Left cardiac atrium (tissue), 4 donors: ENCODE data around the gene KIR2DL3. TPM values are rescaled to one million over a fixed set of nuclear protein-coding genes. Genes with fewer than 3 reads are reported as not detected.
"Not testable (repeated sequence)": the region's sequence is repeated elsewhere in the genome, so short reads cannot be mapped to it uniquely, and the experiment has no call there.

Experiments
- ATAC-seq, 2 donors: fragments of 200-7000 bp; cut with Tn5 transposase; one replicate each; pipeline ENCODE4 v1.9.1; 2020; ENCODE audit warnings: mild to moderate bottlenecking in 2 of 2, moderate library complexity in 2 of 2
- DNase-seq: peaks from one replicate; pipeline ENCODE4 v3.0.0-alpha.2; 2020
- intact Hi-C, 2 donors: fragments of 100-400 bp; cut with DNase I; formaldehyde crosslinking; loops; one replicate each; pipeline versions ENCODE4 v1.14.1 to v1.15.1; 2022 to 2023
- total RNA-seq, 2 donors: library from RNA; stranded (reverse); fragmentation: NEBNext Ultra II Directional; extraction: Animal tissue kit (Norgen Biotek cat#: 25700); gene quantifications; one replicate each; pipeline ENCODE4 v1.2.1, GENCODE V29; 2021
- donor health status: DM: no; HTN: yes; CAD: no.
- donor health status: DM: no; HTN: yes; CAD: no; lungs with severe emphysema.
- donor health status: DM: yes; HTN: yes; CAD: no.
- donor health status: Dilated cardiomyopathy.

The KIR2DL3 gene
- total RNA-seq, 2 donors from 2014 or later: not detected

- no peak for DNase-seq
- intact Hi-C loops: no loop called here
- no peak for ATAC-seq
These were observed 1.5 kb downstream of the KIR2DL3 start for GRCh38 chr19:54739587-54740497.

- ATAC-seq, intact Hi-C loops, DNase-seq: not testable (repeated sequence)
These were observed 3.6 kb downstream of the KIR2DL3 start for GRCh38 chr19:54741950-54742349.

GRCh38 chr19:54744080-54744479 is 5.8 kb downstream of the KIR2DL3 start:
- intact Hi-C loops, ATAC-seq, DNase-seq: not testable (repeated sequence)

GRCh38 chr19:54747614-54748322 is 9.5 kb downstream of the KIR2DL3 start:
- DNase-seq, ATAC-seq, intact Hi-C loops: not testable (repeated sequence)

DNA sequence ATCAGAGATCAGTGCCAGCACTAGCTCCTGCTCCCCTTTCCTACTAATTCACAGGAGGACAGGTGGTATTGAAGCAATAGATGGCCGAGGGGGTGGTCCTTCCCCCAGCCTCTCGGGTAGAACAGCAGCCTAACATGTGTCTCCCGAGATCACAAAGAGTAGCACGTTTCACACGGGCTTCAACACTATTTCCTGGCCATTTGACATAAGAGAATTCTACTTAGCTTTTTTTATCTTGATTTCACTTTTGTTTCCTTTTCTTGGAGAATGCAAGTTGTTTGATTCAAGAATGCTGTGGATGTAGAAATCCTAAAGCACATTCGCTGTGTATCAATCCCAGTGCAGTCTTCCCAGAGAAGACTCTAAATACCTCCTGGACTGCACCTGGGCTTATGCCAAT is 12.0 kb downstream of the KIR2DL3 start:
- DNase-seq, ATAC-seq, intact Hi-C loops: not testable (repeated sequence)

- ATAC-seq, DNase-seq, intact Hi-C loops: not testable (repeated sequence)
These were observed 18.1 kb downstream of the KIR2DL3 start for GRCh38 chr19:54756204-54757110.

GRCh38 chr19:54758577-54758976 is 20.3 kb downstream of the KIR2DL3 start:
- DNase-seq: not testable (repeated sequence)

DNA sequence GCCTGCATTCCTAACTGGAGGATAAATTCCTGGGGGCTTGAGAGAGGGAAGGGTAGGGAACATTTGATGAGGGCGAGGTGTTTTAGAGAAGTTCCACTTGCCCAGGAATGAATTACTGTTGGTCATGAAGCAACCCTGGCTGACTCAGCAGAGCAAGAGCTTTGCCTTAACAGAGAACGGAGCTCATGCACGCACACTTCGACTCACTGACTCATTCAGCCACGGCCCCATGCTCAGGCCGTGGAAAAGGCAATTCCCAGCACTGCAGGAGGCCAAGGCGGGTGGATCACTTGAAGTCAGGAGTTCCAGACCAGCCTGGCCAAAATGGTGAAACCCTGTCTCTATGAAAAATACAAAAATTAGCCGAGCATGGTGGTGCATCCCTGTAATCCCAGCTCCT is 25.9 kb downstream of the KIR2DL3 start:
- ATAC-seq, intact Hi-C loops, DNase-seq: not testable (repeated sequence)

More at GRCh38 chr19:54758577-54758976, 20.3 kb downstream of the KIR2DL3 start:
- intact Hi-C loops, ATAC-seq: not testable (repeated sequence)

- intact Hi-C loops, ATAC-seq, DNase-seq: not testable (repeated sequence)
These were observed 28.2 kb downstream of the KIR2DL3 start for GRCh38 chr19:54766464-54766863.

DNA sequence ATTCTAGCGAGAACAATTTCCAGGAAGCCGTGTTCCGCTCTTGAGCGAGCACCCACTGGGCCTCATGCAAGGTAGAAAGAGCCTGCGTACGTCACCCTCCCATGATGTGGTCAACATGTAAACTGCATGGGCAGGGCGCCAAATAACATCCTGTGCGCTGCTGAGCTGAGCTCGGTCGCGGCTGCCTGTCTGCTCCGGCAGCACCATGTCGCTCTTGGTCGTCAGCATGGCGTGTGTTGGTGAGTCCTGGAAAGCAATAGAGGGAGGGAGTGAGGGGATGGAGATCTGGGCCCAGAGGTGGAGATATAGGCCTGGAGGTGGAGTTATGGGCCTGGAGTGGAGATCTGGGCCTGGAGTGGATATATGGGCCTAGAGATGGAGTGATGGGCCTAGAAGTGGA is 31.3 kb downstream of the KIR2DL3 start, which contains the start of gene KIR2DL1:
KIR2DL1 (plus strand) TSS at position 148 of the 400 bp plus-strand sequence; CDS start at position 206, 58 bp downstream.
- ATAC-seq, intact Hi-C loops, DNase-seq: not testable (repeated sequence)

GRCh38 chr19:54770511-54770910 is 32.2 kb downstream of the KIR2DL3 start:
- ATAC-seq, DNase-seq, intact Hi-C loops: not testable (repeated sequence)

DNA sequence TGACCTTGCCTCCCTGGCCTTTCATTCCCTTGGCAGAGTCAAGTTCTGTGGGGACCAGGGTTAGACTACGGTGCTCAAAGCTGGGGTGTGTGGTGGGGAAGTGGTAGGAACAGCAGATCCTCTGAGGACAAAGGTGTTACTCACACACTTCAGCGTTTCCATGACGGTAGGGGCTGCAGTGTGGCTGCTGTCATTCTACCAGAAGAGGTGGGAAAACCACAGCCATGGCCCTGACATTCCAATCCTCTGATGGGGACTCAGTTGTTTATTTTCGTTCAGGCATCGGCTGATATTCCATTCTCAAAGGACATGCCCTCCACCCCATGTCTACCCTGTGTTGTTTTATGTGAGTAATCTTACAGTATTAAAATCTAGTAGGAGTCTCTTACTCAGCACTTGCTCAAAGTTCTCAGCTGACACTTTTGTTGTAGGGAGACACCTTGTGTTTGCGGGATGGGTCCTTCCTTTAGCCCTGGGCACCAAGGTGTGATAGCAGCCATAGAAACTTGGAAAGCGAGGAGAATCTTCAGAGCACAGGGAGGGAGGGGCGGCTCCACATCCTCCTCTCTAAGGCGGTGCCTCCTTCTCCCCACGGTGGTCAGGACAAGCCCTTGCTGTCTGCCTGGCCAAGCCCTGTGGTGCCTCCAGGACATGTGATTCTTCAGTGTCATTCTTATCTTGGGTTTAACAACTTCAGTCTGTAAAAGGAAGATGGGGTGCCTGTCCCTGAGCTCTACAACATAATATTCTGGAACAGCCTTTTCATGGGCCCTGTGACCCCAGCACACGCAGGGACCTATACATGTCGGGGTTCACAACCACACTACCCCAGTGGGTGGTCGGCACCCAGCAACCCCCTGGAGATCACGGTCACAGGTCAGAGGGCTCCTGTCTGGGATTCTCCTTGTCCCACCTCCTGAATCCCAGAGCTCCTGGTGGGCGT is 33.0 kb downstream of the KIR2DL3 start:
- intact Hi-C loops, DNase-seq, ATAC-seq: not testable (repeated sequence)

DNA sequence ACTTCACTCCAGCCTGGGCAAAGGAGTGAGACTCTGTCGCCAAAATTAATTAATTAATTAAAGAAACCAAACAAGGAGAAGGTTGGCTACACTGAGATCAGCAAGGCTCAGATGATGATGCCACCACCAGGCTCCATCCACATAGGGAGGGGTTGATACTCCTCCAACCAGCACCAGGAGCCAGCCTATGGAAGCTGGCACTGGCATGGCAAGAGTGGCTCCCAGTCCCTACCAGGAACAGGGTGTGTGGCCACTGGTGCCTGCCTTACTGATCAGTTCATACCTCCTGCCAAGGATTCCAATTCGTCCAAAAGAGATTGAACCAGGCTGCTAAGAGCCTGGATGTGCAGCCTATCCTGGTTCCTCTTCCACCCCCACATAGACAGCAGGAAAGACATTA is 34.4 kb downstream of the KIR2DL3 start:
- ATAC-seq, DNase-seq, intact Hi-C loops: not testable (repeated sequence)

GRCh38 chr19:54775095-54775815 is 36.9 kb downstream of the KIR2DL3 start:
- DNase-seq, intact Hi-C loops, ATAC-seq: not testable (repeated sequence)

DNA sequence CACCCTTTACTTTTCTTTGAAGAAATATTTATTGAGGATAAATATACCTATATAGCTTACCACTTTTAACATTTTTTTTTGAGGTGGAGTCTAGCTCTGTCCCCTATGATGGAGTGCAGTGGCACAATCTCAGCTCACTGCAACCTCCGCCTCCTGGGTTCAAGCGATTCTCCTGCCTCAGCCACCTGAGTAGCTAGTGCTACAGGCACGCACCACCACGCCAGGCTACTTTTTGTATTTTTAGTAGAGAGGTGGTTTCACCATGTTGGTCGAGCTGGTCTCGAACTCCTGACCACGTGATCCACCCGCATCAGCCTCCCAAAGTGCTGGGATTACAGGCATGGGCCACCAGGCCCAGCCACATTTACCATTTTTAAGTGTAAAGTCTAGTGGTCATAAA is 37.5 kb downstream of the KIR2DL3 start:
- intact Hi-C loops, DNase-seq, ATAC-seq: not testable (repeated sequence)

DNA sequence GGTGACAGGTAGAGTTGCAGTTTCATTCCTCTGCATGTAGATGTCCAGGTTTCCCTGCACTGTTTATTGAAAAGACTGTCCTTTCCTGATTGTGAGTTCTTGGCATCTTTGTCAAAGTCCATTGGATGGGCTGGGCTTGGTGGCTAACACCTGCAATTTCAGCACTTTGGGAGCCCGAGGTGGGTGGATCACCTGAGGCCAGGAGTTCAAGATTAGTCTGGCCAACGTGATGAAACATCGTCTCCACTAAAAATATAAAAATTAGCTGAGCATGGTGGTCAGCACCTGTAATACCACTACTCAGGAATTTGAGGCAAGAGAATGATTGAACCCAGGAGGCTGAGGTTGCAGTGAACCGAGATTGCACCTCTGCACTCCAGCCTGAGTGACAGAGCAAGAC is 39.5 kb downstream of the KIR2DL3 start:
- DNase-seq, ATAC-seq, intact Hi-C loops: not testable (repeated sequence)

DNA sequence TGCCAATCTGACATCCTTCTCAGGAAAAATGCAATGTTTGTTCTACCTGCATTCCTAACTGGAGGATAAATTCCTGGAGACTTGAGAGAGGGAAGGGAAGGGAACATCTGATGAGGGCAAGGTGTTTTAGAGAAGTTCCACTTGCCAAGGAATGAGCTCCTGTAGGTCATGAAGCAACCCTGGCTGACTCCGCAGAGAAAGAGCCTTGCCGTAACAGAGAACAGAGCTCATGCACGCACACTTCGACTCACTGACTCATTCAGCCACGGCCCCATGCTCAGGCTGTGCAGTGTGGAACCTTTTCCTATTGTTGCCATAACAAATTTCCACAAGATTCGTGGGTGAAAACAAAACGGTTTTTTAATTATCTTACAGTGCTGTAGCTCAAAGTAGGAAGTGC is 40.6 kb downstream of the KIR2DL3 start:
- ATAC-seq, intact Hi-C loops, DNase-seq: not testable (repeated sequence)
